Measurements from ENCODE around the gene JUN.

The JUN gene

DNA sequence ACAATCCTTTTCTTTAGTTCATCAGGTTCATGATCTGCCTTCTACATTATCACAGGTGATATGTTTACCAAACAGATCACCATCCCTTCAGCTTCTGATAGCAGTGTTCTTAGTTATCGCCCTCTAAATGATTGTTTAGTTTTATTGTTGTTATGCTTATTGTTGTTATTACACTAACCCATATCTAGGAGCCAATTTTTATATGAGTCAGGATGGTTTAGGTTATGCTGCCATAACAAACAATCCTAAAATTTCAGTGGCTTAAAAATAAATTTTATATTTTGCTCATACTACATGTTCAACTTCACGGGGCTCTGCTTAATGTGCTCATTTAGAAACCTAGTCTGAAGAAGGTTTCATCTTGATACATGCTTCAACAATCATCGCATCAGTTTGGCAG is 4.4 kb upstream of the JUN start:
- Mint-ChIP-seq H3K4me1 (peaks cover 26% of the 10 kb centered on the region), H3K27ac (ENCODE audit: low read depth) (no peak overlapping the region), H3K27me3 (no peaks in the 10 kb centered on the region), H3K9me3 (peaks cover 6% of the 10 kb centered on the region), H3K4me3 (no peak overlapping the region), H3K36me3 (ENCODE audit: insufficient read depth) (peaks cover 25% of the 10 kb centered on the region)
- DNase-seq (ENCODE audit: low spot score in 2 of 2) (no peak), ATAC-seq (replicated peaks; ENCODE audit: extremely low read depth, poor library complexity, severe bottlenecking) (no peak)

GRCh38 chr1:58786927-58787245 is 3.0 kb upstream of the JUN start:
- ATAC-seq (replicated peaks; ENCODE audit: extremely low read depth, poor library complexity, severe bottlenecking): no peak
- Mint-ChIP-seq H3K4me1 (peaks cover 38% of the 10 kb centered on the region), H3K9me3 (peaks cover 6% of the 10 kb centered on the region), H3K4me3 (no peak overlapping the region), H3K27me3 (peaks cover 5% of the 10 kb centered on the region), H3K27ac (ENCODE audit: low read depth) (peak overlapping the region; percentile 44), H3K36me3 (ENCODE audit: insufficient read depth) (peaks cover 39% of the 10 kb centered on the region)
- no peak for DNase-seq (ENCODE audit: low spot score in 2 of 2)

- Mint-ChIP-seq H3K27me3 (peaks cover 8% of the 10 kb centered on the region), H3K9me3 (peaks cover 6% of the 10 kb centered on the region), H3K4me3 (peak overlapping the region; percentile 89), H3K4me1 (peaks cover 41% of the 10 kb centered on the region), H3K27ac (ENCODE audit: low read depth) (peak overlapping the region; percentile 99), H3K36me3 (ENCODE audit: insufficient read depth) (peaks cover 44% of the 10 kb centered on the region)
- no peak for ATAC-seq (replicated peaks; ENCODE audit: extremely low read depth, poor library complexity, severe bottlenecking)
- no peak for DNase-seq (ENCODE audit: low spot score in 2 of 2)
Observed at GRCh38 chr1:58786184-58786926, 2.5 kb upstream of the JUN start.

GRCh38 chr1:58785442-58786058 is 1.7 kb upstream of the JUN start:
- no peak for ATAC-seq (replicated peaks; ENCODE audit: extremely low read depth, poor library complexity, severe bottlenecking)
- H3K27ac Mint-ChIP-seq (ENCODE audit: low read depth): peak overlapping the region; percentile 99
- H3K4me3 Mint-ChIP-seq: peak overlapping the region; percentile 89
- H3K9me3 Mint-ChIP-seq: peaks cover 6% of the 10 kb centered on the region
- H3K27me3 Mint-ChIP-seq: peaks cover 8% of the 10 kb centered on the region
- peak; percentile 30 to 31 for DNase-seq (ENCODE audit: low spot score in 2 of 2)
- H3K36me3 Mint-ChIP-seq (ENCODE audit: insufficient read depth): peaks cover 50% of the 10 kb centered on the region
- H3K4me1 Mint-ChIP-seq: peaks cover 36% of the 10 kb centered on the region

- H3K4me1 Mint-ChIP-seq: peaks cover 42% of the 10 kb centered on the region
Observed at GRCh38 chr1:58784758-58785441, 1.1 kb upstream of the JUN start.

DNA sequence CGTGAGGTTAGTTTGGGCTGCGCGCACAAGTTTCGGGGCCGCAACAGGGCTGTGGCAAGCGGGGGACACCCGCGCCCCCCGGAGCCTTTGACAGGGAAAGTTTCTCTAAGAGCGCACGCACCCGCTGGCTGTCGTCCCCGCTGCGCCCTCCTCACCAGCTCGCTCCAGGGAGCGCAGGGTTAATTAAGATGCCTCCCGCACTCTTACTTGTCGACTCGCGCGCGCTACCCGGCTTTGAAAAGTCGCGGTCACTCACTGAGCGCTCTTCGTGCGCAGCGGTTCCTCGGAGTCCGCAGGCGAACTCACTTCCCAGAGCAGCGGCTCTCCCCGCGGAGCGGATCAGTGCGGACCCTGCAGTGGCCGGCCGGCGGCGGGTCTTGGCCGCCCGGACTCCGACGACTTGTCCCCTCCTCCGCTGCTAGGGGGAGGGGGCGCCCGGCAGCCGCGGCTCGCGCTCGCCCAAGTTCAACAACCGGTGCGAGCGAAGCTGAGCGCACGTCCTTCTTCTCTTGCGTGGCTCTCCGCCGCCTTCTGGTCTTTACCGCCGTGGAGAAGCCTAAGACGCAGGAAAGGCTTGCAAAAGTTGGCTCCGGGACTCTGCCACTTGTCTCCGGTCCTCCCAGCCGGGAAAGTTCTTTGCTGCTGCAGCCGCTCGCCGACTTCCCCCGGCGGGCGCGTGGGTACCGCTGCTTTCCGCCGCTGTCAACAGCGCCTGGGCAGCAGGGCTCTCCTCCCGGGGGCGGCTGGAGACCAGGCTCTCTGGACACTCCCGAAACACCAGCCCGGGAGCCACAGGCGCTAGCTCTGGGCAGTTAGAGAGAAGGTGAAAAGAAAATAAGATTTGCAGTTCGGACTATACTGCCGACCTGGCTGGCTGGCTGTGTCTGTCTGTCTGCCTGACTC is 506 bp downstream of the JUN start:
- DNase-seq (ENCODE audit: low spot score in 2 of 2) (peak; percentile 25 to 53), ATAC-seq (replicated peaks; ENCODE audit: extremely low read depth, poor library complexity, severe bottlenecking) (no peak)
- peaks cover 4% of the 10 kb centered on the region for H3K9me3 Mint-ChIP-seq
- H3K4me3 Mint-ChIP-seq: peak overlapping the region; percentile 89
- peaks cover 42% of the 10 kb centered on the region for H3K4me1 Mint-ChIP-seq
- H3K27me3 Mint-ChIP-seq: peaks cover 8% of the 10 kb centered on the region
- H3K27ac Mint-ChIP-seq (ENCODE audit: low read depth): peak overlapping the region; percentile 99
- H3K36me3 Mint-ChIP-seq (ENCODE audit: insufficient read depth): peaks cover 62% of the 10 kb centered on the region

More at GRCh38 chr1:58784758-58785441, 1.1 kb upstream of the JUN start:
- peak overlapping the region; percentile 99 for H3K27ac Mint-ChIP-seq (ENCODE audit: low read depth)
- peak overlapping the region; percentile 89 for H3K4me3 Mint-ChIP-seq
- H3K36me3 Mint-ChIP-seq (ENCODE audit: insufficient read depth): peaks cover 57% of the 10 kb centered on the region
- H3K27me3 Mint-ChIP-seq: peaks cover 8% of the 10 kb centered on the region
- ATAC-seq (replicated peaks; ENCODE audit: extremely low read depth, poor library complexity, severe bottlenecking) (peak; percentile 31), DNase-seq (ENCODE audit: low spot score in 2 of 2) (peak; percentile 83 to 91)
- peaks cover 6% of the 10 kb centered on the region for H3K9me3 Mint-ChIP-seq

DNA sequence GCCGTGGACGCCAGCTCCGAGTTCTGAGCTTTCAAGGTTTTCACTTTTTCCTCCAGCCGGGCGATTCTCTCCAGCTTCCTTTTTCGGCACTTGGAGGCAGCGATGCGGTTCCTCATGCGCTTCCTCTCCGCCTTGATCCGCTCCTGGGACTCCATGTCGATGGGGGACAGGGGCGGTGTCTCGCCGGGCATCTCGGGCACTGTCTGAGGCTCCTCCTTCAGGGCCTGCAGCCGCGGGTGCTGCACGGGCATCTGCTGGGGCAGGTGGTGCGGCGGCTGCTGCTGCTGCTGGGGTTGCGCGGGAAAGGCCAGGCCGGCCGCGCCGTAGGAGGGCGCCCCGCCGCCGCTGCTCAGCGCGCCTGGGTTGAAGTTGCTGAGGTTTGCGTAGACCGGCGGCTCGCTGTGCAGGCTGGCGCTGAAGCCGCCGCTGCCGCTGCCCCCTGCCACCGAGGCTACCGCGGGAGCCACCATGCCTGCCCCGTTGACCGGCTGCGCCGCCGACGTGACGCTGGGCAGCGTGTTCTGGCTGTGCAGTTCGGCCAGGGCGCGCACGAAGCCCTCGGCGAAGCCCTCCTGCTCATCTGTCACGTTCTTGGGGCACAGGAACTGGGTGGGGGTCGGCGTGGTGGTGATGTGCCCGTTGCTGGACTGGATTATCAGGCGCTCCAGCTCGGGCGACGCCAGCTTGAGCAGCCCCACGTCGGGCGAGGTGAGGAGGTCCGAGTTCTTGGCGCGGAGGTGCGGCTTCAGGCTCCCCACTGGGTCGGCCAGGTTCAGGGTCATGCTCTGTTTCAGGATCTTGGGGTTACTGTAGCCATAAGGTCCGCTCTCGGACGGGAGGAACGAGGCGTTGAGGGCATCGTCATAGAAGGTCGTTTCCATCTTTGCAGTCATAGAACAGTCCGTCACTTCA is 1.4 kb downstream of the JUN start:
- DNase-seq (ENCODE audit: low spot score in 2 of 2): peak; percentile 28 to 55
- Mint-ChIP-seq H3K36me3 (ENCODE audit: insufficient read depth) (peaks cover 59% of the 10 kb centered on the region), H3K9me3 (no peaks in the 10 kb centered on the region), H3K27me3 (peaks cover 8% of the 10 kb centered on the region), H3K4me1 (peaks cover 42% of the 10 kb centered on the region), H3K4me3 (peak overlapping the region; percentile 89), H3K27ac (ENCODE audit: low read depth) (peak overlapping the region; percentile 99)
- no peak for ATAC-seq (replicated peaks; ENCODE audit: extremely low read depth, poor library complexity, severe bottlenecking)

- Mint-ChIP-seq H3K36me3 (ENCODE audit: insufficient read depth) (peaks cover 59% of the 10 kb centered on the region), H3K9me3 (no peaks in the 10 kb centered on the region), H3K27me3 (peaks cover 8% of the 10 kb centered on the region), H3K4me1 (peaks cover 34% of the 10 kb centered on the region), H3K4me3 (peak overlapping the region; percentile 89), H3K27ac (ENCODE audit: low read depth) (peak overlapping the region; percentile 99)
- DNase-seq (ENCODE audit: low spot score in 2 of 2): peak; percentile 47 to 60
- no peak for ATAC-seq (replicated peaks; ENCODE audit: extremely low read depth, poor library complexity, severe bottlenecking)
Observed at GRCh38 chr1:58781541-58782177, 2.2 kb downstream of the JUN start.

DNA sequence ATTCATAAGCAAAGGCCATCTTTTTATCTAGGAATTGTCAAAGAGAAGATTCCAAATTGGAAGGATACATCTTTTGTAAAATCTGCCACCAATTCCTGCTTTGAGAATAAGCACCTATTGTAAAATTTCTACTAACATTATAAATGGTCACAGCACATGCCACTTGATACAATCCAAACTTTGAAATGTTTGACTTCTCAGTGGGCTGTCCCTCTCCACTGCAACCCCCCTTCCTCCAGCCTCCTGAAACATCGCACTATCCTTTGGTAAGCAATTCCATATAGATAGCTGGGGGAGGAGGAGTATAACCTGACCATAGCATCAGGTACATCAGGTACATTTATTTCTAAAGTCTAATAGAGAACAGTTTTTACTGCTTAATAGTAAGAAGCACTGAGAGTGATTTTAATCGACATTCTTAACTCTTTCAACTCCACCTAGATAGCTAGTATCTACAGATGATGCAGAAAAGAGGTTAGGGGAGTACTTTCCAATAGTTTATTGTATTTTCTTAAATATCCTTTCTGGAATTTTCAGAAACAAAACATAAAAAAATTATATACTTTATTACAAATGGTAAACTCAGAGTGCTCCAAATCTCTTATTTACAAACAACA is 2.9 kb downstream of the JUN start:
- H3K27ac Mint-ChIP-seq (ENCODE audit: low read depth): peak overlapping the region; percentile 99
- peak overlapping the region; percentile 89 for H3K4me3 Mint-ChIP-seq
- no peaks in the 10 kb centered on the region for H3K9me3 Mint-ChIP-seq
- H3K4me1 Mint-ChIP-seq: peaks cover 32% of the 10 kb centered on the region
- DNase-seq (ENCODE audit: low spot score in 2 of 2) (peak in 1 of 2 donors; percentile 46), ATAC-seq (replicated peaks; ENCODE audit: extremely low read depth, poor library complexity, severe bottlenecking) (no peak)
- peaks cover 59% of the 10 kb centered on the region for H3K36me3 Mint-ChIP-seq (ENCODE audit: insufficient read depth)
- H3K27me3 Mint-ChIP-seq: peaks cover 8% of the 10 kb centered on the region

DNA sequence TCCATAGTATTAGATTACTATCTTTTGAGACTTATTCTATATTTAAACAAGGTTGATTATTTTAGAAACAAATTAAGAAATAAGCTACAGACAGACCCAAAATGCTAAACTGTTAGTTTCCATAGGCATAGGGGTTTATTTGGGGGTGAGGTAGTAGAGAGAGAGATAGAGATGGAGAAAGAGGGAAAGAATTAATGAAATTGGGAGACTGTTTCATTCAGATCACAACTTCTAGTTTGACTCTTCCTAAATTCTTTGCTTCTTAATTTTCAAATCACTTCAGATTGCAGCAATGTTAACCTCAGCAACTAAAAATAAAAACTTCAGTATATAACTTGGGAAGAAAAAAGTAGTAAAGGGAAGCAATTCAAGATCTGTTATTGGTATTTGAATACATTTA is 3.4 kb downstream of the JUN start:
- ATAC-seq (replicated peaks; ENCODE audit: extremely low read depth, poor library complexity, severe bottlenecking): no peak
- H3K27me3 Mint-ChIP-seq: peaks cover 8% of the 10 kb centered on the region
- peaks cover 32% of the 10 kb centered on the region for H3K4me1 Mint-ChIP-seq
- peak overlapping the region; percentile 99 for H3K27ac Mint-ChIP-seq (ENCODE audit: low read depth)
- H3K9me3 Mint-ChIP-seq: no peaks in the 10 kb centered on the region
- DNase-seq (ENCODE audit: low spot score in 2 of 2): no peak
- H3K36me3 Mint-ChIP-seq (ENCODE audit: insufficient read depth): peaks cover 58% of the 10 kb centered on the region
- H3K4me3 Mint-ChIP-seq: peak overlapping the region; percentile 89
